GM23248 (cell line): ENCODE data around the gene PGAP6. TPM values are rescaled to one million over a fixed set of nuclear protein-coding genes. Genes with fewer than 3 reads are reported as not detected.

Experiments
- DNase-seq: peaks from one replicate; pipeline ENCODE4 v3.0.0-alpha.2; 2015
- H2AFZ ChIP-seq: fragments of 200-600 bp; sonication (generic); 2 replicates; pipeline ENCODE4 v1.6.1; 2016; ENCODE audit warnings: antibody characterized with exemption
- H3F3A ChIP-seq: fragments of 200-600 bp; sonication (generic); 2 replicates; pipeline ENCODE4 v1.6.1; 2016; ENCODE audit warnings: mild to moderate bottlenecking, antibody characterized with exemption, mixed run types; ENCODE audit not compliant: insufficient read depth
- H3K27ac ChIP-seq: fragments of 200-600 bp; sonication (generic); 2 replicates; pipeline ENCODE4 v1.5.1; 2016; ENCODE audit warnings: mild to moderate bottlenecking
- H3K27me3 ChIP-seq: fragments of 200-600 bp; sonication (generic); replicated peaks from 2 replicates; pipeline ENCODE4 v1.6.1; 2016; ENCODE audit warnings: mild to moderate bottlenecking; ENCODE audit not compliant: insufficient read depth
- H3K36me3 ChIP-seq: fragments of 200-600 bp; sonication (generic); 2 replicates; pipeline ENCODE4 v1.6.1; 2016; ENCODE audit warnings: low read depth, mild to moderate bottlenecking
- H3K4me1 ChIP-seq: fragments of 200-600 bp; sonication (generic); 2 replicates; pipeline ENCODE4 v1.6.1; 2016; ENCODE audit warnings: mild to moderate bottlenecking; ENCODE audit not compliant: insufficient read depth
- H3K4me2 ChIP-seq: fragments of 200-600 bp; sonication (generic); one replicate; pipeline ENCODE4 v1.6.1; 2016; ENCODE audit warnings: mild to moderate bottlenecking; ENCODE audit not compliant: unreplicated experiment
- H3K4me3 ChIP-seq: fragments of 200-600 bp; sonication (generic); 2 replicates; pipeline ENCODE4 v1.5.1; 2016; ENCODE audit warnings: mild to moderate bottlenecking
- H3K79me2 ChIP-seq: fragments of 200-600 bp; sonication (generic); 2 replicates; pipeline ENCODE4 v1.6.1; 2016; ENCODE audit warnings: mild to moderate bottlenecking; ENCODE audit not compliant: insufficient read depth
- H3K9ac ChIP-seq: fragments of 200-600 bp; sonication (generic); 2 replicates; pipeline ENCODE4 v1.6.1; 2016; ENCODE audit warnings: mild to moderate bottlenecking
- H3K9me2 ChIP-seq: fragments of 200-600 bp; sonication (generic); 2 replicates; pipeline ENCODE4 v1.6.1; 2016; ENCODE audit warnings: mixed run types, mild to moderate bottlenecking, moderate library complexity; ENCODE audit not compliant: insufficient read depth
- H3K9me3 ChIP-seq: fragments of 200-600 bp; sonication (generic); one replicate; pipeline ENCODE4 v1.6.1; 2017; ENCODE audit warnings: low read depth
- H4K20me1 ChIP-seq: fragments of 200-600 bp; sonication (generic); 2 replicates; pipeline ENCODE4 v1.6.0; 2016; ENCODE audit not compliant: insufficient read depth
- EZH2 ChIP-seq: fragments of 200-600 bp; sonication (generic); IDR thresholded peaks from 2 replicates; pipeline ENCODE4 v1.6.1; 2018; ENCODE audit warnings: antibody characterized with exemption, mild to moderate bottlenecking; ENCODE audit not compliant: insufficient read depth, poor library complexity, severe bottlenecking
- EZH2phosphoT487 ChIP-seq: fragments of 200-600 bp; sonication (generic); IDR thresholded peaks from 2 replicates; pipeline ENCODE4 v1.6.1; 2018; ENCODE audit warnings: antibody characterized with exemption, moderate library complexity, mild to moderate bottlenecking, low read depth; ENCODE audit not compliant: insufficient read depth
- WGBS, 2 experiments: methylation state at CpG; one replicate each; pipeline ENCODE4 v1.1.6; 2015 to 2017; ENCODE audit warnings: low lambda C conversion rate in 2 of 2, low coverage in 1 of 2; ENCODE audit errors: missing lambda C conversion rate in 2 of 2; 5-methylcytosine and 5-hydroxymethylcytosine counted together
- in situ Hi-C: fragments of 300-500 bp; cut with MboI; formaldehyde crosslinking; loops from 2 replicates; pipeline ENCODE4 v1.15.0; 2020
- polyA plus RNA-seq: library from polyadenylated mRNA; unstranded; fragments of >200 nt; fragmentation: Nextera tagmentation; extraction: Ambion mirVana; gene quantifications from 2 replicates; pipeline ENCODE4 v1.2.1, GENCODE V29; 2016
- total RNA-seq: library from RNA; depleted of rRNA; stranded (reverse); fragments of >200 nt; shearing (Covaris generic); gene quantifications from 2 replicates; pipeline ENCODE4 v1.2.3, GENCODE V29; 2014

Gene PGAP6
- total and polyA plus RNA-seq, 2 experiments from 2014 or later: 16.4 to 78.4 TPM

DNA sequence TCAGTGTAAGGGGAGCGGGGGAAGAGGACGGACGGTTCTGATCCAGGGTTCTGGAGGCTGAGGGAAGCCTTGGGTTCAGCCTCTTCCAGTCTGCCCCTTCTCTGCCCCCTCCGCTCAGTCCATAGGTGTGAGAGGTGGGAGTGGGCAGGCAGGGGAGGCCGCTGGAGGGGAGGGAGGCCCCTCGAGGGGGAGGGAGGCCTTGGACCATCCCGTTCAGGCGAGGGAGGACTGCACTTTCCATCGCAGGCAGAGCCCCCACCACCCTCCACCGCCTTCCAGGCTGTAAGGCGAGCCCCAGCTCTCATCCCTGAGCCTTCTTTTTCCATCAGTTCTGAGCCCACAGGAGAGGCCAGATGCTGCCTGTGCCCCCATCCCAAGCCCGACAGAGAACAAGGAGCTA is 25.0 kb downstream of the PGAP6 start:
- H3K9me2 ChIP-seq: no peaks in the 10 kb centered on the region
- no peak for TF ChIP-seq EZH2
- H3K27me3 ChIP-seq: no peaks in the 10 kb centered on the region
- H3K4me2 ChIP-seq: no peak overlapping the region
- no peaks in the 10 kb centered on the region for H3K4me1 ChIP-seq
- no peak overlapping the region for H3K4me3 ChIP-seq
- no peaks in the 10 kb centered on the region for H3F3A ChIP-seq
- no peaks in the 10 kb centered on the region for H3K9me3 ChIP-seq
- 43 to 66% methylated on average over 8 to 12 of the region's 12 CpGs for WGBS, 2 experiments
- no peak overlapping the region for H3K9ac ChIP-seq
- H3K36me3 ChIP-seq: no peaks in the 10 kb centered on the region
- in situ Hi-C loops: no loop called here
- no peak overlapping the region for H2AFZ ChIP-seq
- H3K79me2 ChIP-seq: peaks cover under 1% of the 10 kb centered on the region; the same call in 1 of the 2 replicates
- H4K20me1 ChIP-seq: no peaks in the 10 kb centered on the region
- no peak for DNase-seq
- no peak overlapping the region for H3K27ac ChIP-seq

DNA sequence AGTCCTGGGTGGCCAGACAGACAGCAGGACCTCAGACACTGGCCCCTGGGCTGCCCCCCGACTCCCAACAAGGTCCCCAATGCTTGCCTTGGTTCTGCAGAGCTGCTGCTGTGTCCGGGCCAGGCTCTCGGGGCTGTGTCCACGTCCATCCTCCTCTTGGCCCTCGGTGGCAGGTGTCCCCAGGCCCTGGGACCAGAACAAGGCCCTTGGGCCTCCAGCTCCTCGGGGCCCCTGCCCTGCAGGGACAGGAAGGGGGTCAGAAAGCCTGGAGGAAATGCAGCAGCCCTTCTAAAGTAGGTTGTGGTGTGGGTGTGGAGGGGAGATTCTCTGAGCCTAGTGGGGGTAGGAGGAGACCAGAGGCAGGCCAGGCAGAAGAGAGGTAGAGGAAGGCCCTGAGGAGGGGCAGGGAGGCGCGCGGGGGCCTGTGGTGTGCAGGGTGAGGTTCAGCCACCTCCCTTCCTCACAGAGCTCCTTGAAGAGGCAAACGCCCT is 26.8 kb downstream of the PGAP6 start:
- Histone ChIP-seq H3K27ac (no peak overlapping the region), H2AFZ (no peak overlapping the region), H3K9ac (no peak overlapping the region), H3K4me2 (no peak overlapping the region), H3K27me3 (no peaks in the 10 kb centered on the region), H3K4me3 (no peak overlapping the region), H3K4me1 (peaks cover 8% of the 10 kb centered on the region), H3F3A (no peaks in the 10 kb centered on the region), H3K9me2 (no peaks in the 10 kb centered on the region), H3K9me3 (no peaks in the 10 kb centered on the region), H3K36me3 (no peaks in the 10 kb centered on the region), H3K79me2 (peaks cover 18% of the 10 kb centered on the region), H4K20me1 (no peaks in the 10 kb centered on the region)
- no peak for DNase-seq
- in situ Hi-C loops: no loop called here
- 92 to 94% methylated on average over 9 to 10 of the region's 10 CpGs for WGBS, 2 experiments
- TF ChIP-seq EZH2 (no peak), EZH2phosphoT487 (no peak)

DNA sequence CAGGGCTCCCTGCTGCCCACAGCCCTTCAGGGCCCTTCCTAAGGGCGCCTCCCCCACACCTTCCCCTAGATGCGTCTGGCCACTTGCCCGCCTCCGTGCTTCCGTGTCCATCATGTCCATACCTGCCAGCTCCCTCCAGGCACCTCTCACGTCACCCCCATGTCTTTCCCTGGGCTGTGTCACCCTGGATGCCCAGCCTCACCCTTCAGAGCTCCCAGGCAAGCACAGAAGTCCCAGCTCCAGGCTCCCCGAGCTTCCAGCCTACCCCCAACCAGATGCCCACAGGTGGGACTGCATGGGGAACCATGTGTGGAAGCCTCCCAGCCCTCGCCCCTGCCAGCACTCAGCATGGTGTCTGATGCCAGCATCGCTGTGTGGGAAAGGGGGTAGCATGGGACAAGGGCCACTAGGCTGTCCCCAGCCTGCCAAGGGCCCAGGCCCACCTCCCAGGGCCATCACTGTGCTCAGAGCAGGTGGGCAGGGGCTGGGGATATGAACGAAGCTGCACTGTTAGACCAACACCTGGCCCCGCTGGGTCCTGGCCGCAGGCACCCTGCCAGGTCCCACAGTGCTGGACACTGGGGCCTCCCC is 27.4 kb downstream of the PGAP6 start:
- Histone ChIP-seq H3K9me2 (no peaks in the 10 kb centered on the region), H3K4me3 (no peak overlapping the region), H3K36me3 (no peaks in the 10 kb centered on the region), H3K4me1 (peaks cover 8% of the 10 kb centered on the region), H3K9ac (no peak overlapping the region), H3K79me2 (peaks cover 24% of the 10 kb centered on the region), H3K4me2 (no peak overlapping the region), H3K9me3 (no peaks in the 10 kb centered on the region), H3F3A (no peaks in the 10 kb centered on the region), H2AFZ (no peak overlapping the region), H3K27me3 (no peaks in the 10 kb centered on the region), H4K20me1 (no peaks in the 10 kb centered on the region), H3K27ac (no peak overlapping the region)
- no peak for DNase-seq
- in situ Hi-C loops: no loop called here
- no peak for TF ChIP-seq EZH2phosphoT487
- TF ChIP-seq EZH2: no peak
- WGBS, 2 experiments: 86 to 88% methylated on average over 12 of the region's 12 CpGs

DNA sequence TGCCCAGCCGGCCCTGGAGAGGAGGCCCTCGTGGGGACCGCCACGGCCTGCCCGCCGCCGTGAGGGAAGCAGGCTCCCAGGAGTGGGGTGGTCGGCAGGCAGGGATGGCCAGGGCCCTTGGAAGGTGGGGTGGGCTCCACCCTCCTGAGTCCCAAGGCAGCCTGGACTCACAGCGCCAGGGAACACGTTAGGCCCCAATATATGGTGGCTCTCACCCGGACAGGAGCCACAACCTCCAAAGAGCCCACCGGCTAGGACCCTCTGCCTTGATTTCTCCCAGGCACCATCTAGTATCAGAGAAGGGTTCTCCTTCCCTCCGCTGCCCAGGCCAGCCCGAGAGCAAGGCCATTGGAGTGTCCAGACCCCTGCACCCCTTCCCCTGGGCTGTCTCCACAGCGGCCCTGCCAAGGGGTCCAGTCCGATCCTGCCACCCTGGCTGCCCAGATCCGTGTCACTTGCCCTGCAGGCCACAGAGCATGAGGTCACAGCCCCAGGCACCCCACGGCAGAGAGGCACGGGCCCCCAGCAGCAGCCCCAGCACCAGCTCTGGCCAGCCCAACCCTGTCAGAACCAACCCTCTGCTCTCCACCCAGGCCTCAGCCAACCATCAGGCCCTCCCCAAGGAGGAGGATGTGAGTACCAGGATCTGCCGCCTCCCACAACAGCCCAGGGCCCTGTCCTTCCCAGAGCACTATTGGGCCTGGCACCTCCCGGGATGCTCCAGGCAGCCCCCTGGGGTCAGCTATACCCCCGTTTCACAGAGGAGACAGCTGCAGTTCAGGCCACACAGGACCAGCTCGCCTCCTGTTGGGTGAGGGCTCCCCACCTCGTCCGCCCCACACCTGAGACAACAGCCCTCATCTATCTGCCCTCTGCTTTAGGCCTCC is 28.1 kb downstream of the PGAP6 start:
- 71 to 85% methylated on average over 18 to 21 of the region's 25 CpGs for WGBS, 2 experiments
- Histone ChIP-seq H3K9ac (no peak overlapping the region), H3K27ac (no peak overlapping the region)

More for the DNA sequence above, 28.1 kb downstream of the PGAP6 start:
- no peak overlapping the region for H3K4me2 ChIP-seq
- peaks cover 8% of the 10 kb centered on the region for H3K4me1 ChIP-seq
- H4K20me1 ChIP-seq: no peaks in the 10 kb centered on the region
- no peaks in the 10 kb centered on the region for H3K36me3 ChIP-seq
- H3K9me2 ChIP-seq: no peaks in the 10 kb centered on the region
- H2AFZ ChIP-seq: 0 out of 2 replicates have a peak overlapping the region, but pooled peaks have one; percentile 21
- peaks cover 32% of the 10 kb centered on the region for H3K79me2 ChIP-seq
- no peaks in the 10 kb centered on the region for H3F3A ChIP-seq
- H3K4me3 ChIP-seq: peak overlapping the region; percentile 17; the same call in 1 of the 2 replicates
- TF ChIP-seq EZH2phosphoT487: no peak
- TF ChIP-seq EZH2: no peak
- in situ Hi-C loops: no loop called here
- DNase-seq: peak; percentile 33
- no peaks in the 10 kb centered on the region for H3K27me3 ChIP-seq
- no peaks in the 10 kb centered on the region for H3K9me3 ChIP-seq
